ENCODE data around the gene EML4.

DNA sequence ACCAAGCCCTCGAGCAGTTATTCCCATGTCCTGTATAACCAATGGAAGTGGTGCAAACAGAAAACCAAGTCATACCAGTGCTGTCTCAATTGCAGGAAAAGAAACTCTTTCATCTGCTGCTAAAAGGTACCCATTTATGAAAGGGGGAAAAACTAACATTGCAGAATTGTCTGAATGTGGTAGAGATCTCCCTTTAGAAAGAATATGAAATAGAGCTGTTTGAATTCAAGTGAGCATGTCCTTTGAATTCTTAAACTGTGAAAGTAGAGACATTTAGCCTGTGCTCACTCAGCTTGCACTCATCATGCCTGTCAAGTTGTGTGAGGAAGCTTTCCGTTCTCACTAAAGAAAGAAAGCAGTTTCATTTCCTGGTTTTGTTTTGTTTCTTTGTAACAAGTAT, 87.4 kb downstream of the EML4 start:
- TF ChIP-seq, protein P1, sequence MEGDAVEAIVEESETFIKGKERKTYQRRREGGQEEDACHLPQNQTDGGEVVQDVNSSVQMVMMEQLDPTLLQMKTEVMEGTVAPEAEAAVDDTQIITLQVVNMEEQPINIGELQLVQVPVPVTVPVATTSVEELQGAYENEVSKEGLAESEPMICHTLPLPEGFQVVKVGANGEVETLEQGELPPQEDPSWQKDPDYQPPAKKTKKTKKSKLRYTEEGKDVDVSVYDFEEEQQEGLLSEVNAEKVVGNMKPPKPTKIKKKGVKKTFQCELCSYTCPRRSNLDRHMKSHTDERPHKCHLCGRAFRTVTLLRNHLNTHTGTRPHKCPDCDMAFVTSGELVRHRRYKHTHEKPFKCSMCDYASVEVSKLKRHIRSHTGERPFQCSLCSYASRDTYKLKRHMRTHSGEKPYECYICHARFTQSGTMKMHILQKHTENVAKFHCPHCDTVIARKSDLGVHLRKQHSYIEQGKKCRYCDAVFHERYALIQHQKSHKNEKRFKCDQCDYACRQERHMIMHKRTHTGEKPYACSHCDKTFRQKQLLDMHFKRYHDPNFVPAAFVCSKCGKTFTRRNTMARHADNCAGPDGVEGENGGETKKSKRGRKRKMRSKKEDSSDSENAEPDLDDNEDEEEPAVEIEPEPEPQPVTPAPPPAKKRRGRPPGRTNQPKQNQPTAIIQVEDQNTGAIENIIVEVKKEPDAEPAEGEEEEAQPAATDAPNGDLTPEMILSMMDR (IDR thresholded peaks at IDR 0.05) = no peak
- no peak for TF ChIP-seq POLR2A (IDR thresholded peaks at IDR 0.05)
- TF ChIP-seq EP300 (IDR thresholded peaks at IDR 0.05) = no peak

All from ovary (tissue), 3 donors.